Left ventricle myocardium superior (tissue), 1 donor: Measurements from ENCODE around the gene OR52E5. TPM values are rescaled to one million over a fixed set of nuclear protein-coding genes. Genes with fewer than 3 reads are reported as not detected.
A peak's percentile ranks its signal among the peaks of the same experiment; 100 is the strongest.

Experiments used
- ATAC-seq: fragments of 200-7000 bp; cut with Tn5 transposase; one replicate; pipeline ENCODE4 v1.9.1; 2020; ENCODE audit warnings: mild to moderate bottlenecking, moderate library complexity
- DNase-seq: peaks from one replicate; pipeline ENCODE4 v3.0.0-alpha.2; 2020
- intact Hi-C: fragments of 100-400 bp; cut with micrococcal nuclease; formaldehyde crosslinking; loops from one replicate; pipeline ENCODE4 v1.11.0; 2022
- total RNA-seq: library from RNA; stranded (reverse); fragmentation: NEBNext Ultra II Directional; extraction: Animal tissue kit (Norgen Biotek cat#: 25700); gene quantifications from one replicate; pipeline ENCODE4 v1.2.1, GENCODE V29; 2021
- donor health status: DM: no; HTN: yes; CAD: no; lungs with severe emphysema.

Gene OR52E5
- total RNA-seq, 1 donor from 2014 or later, result not detected

- DNase-seq (peak; percentile 14), ATAC-seq (no peak)
- intact Hi-C loops, result no loop called here
Observed at GRCh38 chr11:5930614-5931013, 37.6 kb downstream of the OR52E5 start.

GRCh38 chr11:5931061-5931460, 38.1 kb downstream of the OR52E5 start:
- intact Hi-C loops, result no loop called here
- no peak for DNase-seq
- ATAC-seq, result no peak

GRCh38 chr11:5932671-5933070, 39.7 kb downstream of the OR52E5 start:
- ATAC-seq, result no peak
- intact Hi-C loops, result no loop called here
- DNase-seq, result peak; percentile 26

- ATAC-seq, result no peak
- DNase-seq, result no peak
- intact Hi-C loops, result no loop called here
Observed at GRCh38 chr11:5933116-5933515, 40.1 kb downstream of the OR52E5 start.

GRCh38 chr11:5937868-5938602, 45.0 kb downstream of the OR52E5 start:
- ATAC-seq (no peak), DNase-seq (no peak)
- intact Hi-C loops, result no loop called here

- intact Hi-C loops, result no loop called here
- DNase-seq (peak; percentile 20), ATAC-seq (no peak)
Observed at GRCh38 chr11:5938603-5938965, 45.6 kb downstream of the OR52E5 start.

- ATAC-seq, result no peak
- intact Hi-C loops, result no loop called here
- DNase-seq, result no peak
Observed at GRCh38 chr11:5940748-5941147, 47.7 kb downstream of the OR52E5 start.

GRCh38 chr11:5941951-5942350, 48.9 kb downstream of the OR52E5 start, which contains the start of gene OR56A3:
TSS of gene OR56A3 (plus strand) at chr11:5942251. CDS start at chr11:5947347, 5,096 bp downstream.
- DNase-seq (no peak), ATAC-seq (no peak)
- intact Hi-C loops, result no loop called here

Other genes starting within 250 kb of the OR52E5 start
- 6.8 TPM for gene TRIM5, start 208.1 kb upstream of the OR52E5 start, total RNA-seq
- gene TRIM22, start 203.4 kb upstream of the OR52E5 start, total RNA-seq, result 19.2 TPM
- not detected for gene OR56B1, start 156.8 kb upstream of the OR52E5 start, total RNA-seq
- gene OR52N4, start 139.0 kb upstream of the OR52E5 start, total RNA-seq, result not detected
- not detected for gene OR52N5, start 109.9 kb upstream of the OR52E5 start, total RNA-seq
- gene OR52N1, start 101.9 kb upstream of the OR52E5 start, total RNA-seq, result not detected
- not detected for gene OR52N2, start 84.3 kb upstream of the OR52E5 start, total RNA-seq
- not detected for gene OR52E6, start 51.3 kb upstream of the OR52E5 start, total RNA-seq
- gene OR52E8, start 35.5 kb upstream of the OR52E5 start, total RNA-seq, result not detected
- gene OR52E4, start 12.6 kb upstream of the OR52E5 start, total RNA-seq, result not detected
- gene OR56A3, start 49.0 kb downstream of the OR52E5 start, total RNA-seq, result not detected
- gene OR56A5, start 75.3 kb downstream of the OR52E5 start, total RNA-seq, result not detected
- not detected for gene OR52L1, start 93.8 kb downstream of the OR52E5 start, total RNA-seq
- gene OR56A4, start 113.7 kb downstream of the OR52E5 start, total RNA-seq, result not detected
- gene OR56A1, start 137.6 kb downstream of the OR52E5 start, total RNA-seq, result not detected
- not detected for gene OR56B4, start 214.5 kb downstream of the OR52E5 start, total RNA-seq